GM19240 (cell line): ENCODE measurements around the gene MAPK6.
"Not testable (repeated sequence)": the region's sequence is repeated elsewhere in the genome, so short reads cannot be mapped to it uniquely, and the experiment has no call there.

ENCODE experiments used
- DNase-seq: peaks from one replicate; pipeline ENCODE4 v3.0.0; 2011; ENCODE audit warnings: low spot score; ENCODE audit not compliant: insufficient read length

The MAPK6 gene

GRCh38 chr15:52080031-52080430, 61.0 kb downstream of the MAPK6 start:
- no peak for DNase-seq

- no peak for DNase-seq
Observed at GRCh38 chr15:52080706-52081392, 61.8 kb downstream of the MAPK6 start.

DNA sequence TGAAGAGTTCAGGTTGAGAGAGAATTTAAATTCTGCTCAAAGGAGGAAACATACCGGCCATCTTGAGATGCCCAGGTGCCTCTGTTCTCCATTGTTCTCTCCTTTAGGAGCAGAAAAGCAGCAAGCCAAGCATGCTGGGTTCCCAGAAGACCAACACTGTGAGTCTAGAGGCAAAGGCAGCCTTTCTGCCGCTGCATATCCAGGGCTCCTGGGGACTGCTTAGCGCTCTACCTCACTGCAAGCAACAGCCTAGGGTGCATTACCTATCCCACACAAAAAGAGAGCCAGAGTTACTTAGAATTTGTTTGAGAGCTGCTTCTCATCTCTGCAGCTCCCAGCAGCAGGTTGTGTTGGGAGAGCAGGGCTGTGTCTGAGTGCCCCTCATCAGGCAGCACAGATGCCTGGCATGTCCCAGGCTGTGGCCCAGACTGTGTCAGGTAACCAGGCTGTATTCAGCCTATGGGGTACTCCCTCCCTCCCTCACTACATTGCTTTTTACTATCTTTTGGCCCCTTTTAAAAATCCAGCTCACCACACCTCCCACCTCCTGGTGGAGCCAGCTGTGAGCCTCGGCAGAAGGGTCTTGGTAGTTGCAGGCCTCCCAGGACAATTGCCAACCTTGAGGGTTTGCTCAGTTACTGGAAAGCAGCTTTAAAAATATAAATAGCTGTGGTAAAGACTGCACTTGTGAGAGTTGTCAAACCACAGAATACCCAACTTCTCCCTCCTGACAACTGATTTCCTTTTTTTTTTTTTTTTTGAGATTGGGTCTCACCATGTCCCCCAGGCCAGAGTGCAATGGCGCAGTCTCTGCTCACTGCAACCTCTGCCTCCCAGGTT, 63.4 kb downstream of the MAPK6 start:
- DNase-seq = no peak

GRCh38 chr15:52083037-52083359, 64.0 kb downstream of the MAPK6 start:
- not testable (repeated sequence) for DNase-seq

DNA sequence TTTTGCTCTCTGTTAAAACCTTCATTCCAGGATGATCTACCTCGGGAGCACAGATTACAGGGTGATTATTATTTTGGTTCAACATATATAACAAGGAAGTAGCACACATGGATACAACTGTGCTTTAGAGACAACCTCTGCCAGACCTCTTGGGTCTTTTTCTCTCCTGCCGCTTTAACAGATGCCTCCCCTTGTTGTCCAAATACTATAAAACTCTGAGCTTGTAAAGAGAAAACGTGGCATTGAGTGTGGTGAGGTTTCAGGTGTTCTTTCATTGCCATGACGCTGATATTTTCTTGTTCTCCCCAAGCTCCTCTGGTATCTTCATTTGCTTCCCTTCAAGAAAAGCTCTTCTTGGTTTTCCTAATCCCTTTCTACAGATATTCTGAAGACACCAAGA, 64.6 kb downstream of the MAPK6 start:
- DNase-seq = no peak

- no peak for DNase-seq
Observed at GRCh38 chr15:52085299-52085698, 66.3 kb downstream of the MAPK6 start.

DNA sequence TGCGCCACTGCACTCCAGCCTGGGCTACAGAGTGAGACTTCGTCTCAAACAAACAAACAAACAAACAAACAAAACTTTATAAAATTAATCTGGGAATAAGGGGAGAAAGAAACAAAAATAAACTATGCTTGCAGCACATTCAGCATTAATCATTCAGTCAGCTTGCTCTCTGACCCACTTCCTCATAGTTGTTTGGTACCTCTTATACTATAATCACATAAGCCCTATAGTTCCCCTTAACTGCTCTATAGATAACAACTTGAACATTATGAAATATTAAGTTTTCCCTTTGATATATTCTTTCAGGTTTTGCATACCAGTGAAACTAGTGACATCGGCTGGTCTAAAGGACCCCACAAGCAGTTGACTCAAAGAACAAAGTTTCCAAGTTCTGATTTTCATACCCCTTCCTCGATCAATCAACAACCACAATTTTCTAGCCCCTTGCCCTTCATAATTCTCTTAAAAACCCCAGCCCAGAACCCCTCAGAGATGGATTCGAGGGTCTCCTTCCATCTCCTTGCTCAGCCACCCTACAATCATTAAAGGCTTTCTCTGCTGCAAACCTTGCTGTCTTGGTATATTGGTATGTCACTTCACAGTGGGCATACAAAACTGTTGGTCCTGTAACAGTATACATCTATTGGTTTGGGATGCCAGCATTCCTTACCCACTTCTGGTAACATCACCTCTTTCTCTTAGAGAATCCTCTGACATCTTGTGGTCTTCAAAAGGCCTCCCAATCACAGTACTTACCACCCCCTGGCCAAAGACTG, 67.2 kb downstream of the MAPK6 start:
- DNase-seq = no peak

DNA sequence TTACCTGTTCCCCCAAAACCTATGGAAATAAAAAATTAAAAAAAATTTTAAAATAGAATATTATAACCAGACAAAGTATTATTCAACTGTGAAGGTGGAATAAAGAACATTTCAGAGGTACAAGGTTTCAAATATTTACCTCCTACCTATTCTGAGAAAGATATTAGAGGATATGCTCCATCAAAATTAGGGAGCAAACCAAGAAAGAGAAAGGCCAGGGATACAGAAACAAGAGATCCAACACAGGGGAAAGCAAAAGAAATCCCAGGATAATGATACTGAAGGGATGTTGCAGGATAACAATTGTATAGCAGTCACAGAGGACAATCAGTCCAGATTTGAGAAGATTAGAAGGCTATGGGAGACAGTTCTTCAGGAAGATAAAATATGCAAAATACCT, 71.2 kb downstream of the MAPK6 start:
- DNase-seq = no peak

DNA sequence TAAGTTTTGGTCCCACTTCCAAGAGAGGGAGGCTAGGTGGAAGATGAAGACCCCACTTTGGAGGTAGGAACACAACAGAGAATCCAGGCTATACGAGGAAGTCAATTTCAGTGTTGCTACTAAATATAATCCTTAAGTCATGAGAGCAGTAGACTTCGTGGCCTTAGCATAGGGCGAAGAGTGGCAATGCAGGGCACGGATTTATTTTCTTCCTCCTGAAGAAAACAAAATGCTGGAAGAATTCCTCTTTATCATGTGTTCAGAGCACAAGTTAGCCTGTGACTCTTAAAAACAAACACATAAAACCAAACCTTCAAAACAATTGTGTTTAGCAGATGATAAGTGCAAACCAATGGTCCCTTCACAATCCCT, 74.1 kb downstream of the MAPK6 start:
- no peak for DNase-seq

DNA sequence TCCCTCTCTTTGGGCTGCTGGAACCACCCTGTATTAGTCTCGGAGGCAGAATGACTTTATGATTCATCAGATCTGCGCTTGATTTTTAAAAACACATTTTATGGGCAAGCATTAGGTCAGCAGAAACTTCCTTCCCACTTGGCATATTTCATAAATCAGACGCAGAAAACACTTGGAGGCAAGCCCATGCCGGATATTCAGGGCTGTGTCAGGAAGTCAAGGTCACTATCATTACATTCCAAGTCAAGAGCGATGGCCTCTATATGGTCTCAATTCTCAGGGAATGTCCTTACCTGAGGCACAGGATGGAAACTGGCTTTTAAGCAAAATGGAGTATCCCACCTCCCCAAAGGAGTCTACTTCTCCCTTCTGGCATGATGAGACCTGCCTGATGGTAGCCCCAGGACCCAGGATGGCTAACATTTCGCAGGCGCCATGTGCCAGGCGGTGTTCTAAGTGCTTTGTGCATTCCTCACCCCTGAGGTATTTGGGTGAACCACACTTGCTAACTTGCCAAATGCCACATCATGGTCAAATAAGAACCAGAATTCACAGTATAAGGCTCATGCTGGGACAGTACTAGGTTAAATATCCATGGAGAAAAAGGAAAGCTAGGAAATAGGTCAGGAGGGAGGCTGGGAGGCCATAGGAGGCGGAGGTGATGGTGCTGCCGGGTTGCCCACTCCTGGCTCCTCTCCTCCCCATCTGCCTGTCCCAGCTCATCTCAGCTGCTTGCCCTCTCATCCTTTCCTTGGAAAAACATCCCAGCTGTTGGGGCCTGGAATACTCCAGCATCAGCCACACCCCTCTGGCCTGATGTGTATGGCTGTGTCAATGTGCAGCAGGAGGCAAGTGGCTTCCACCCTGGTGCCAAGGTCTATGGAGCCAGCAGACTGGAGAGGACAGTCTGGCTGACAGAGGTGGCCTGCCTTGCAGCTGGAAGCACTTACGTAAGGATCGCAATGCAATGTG, 74.8 kb downstream of the MAPK6 start:
- DNase-seq = no peak

DNA sequence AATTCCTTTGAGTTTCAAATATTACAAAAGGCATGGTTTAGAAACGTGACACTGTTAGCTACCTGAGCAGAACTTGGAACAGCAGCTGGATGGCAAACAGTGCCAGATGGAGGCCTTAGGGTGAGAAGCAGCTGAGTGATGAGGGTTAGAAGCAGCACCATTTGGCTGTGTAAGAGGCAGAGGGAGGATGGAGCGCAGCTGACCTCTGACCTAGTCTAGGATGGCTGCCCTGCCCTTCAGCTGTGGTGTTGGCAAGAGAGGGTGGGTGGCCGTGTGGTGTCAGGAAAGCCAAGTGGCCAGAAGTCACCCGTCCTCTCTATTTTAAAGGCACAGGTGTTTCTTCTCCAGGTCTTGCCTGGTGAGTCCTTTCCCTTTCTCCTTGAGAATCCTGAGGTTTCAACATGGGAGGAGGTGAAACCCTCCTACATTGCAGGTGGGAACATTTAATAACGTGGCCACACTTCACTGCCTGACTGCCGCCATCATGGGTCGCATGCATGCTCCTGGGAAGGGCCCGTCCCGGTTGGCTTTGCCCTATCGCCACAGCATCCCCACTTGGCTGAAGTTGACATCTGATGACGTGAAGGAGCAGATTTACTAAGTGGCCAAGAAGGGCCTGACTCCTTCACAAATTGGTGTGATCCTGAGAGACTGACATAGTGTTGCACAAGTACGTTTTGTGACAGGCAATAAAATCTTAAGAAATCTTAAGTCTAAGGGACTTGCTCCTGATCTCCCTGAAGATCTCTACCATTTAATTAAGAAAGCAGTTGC, 76.0 kb downstream of the MAPK6 start:
- DNase-seq = no peak

- no peak for DNase-seq
Observed at GRCh38 chr15:52095597-52096262, 76.7 kb downstream of the MAPK6 start.

DNA sequence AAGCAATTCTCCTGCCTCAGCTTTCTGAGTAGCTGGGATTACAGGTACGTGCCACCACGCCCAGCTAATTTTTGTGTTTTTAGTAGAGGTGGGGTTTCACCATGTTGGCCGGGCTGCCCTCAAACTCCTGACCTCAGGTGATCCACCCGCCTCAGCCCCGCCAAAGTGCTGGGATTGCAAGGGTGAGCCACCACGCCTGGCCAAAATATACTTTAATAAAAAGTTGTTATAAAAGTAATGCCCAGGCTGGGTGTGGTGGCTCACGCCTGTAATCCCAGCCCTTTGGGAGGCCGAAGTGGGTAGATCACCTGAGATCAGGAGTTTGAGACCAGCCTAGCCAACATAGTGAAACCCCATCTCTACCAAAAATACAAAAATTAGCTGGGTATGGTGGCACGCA, 77.5 kb downstream of the MAPK6 start:
- DNase-seq = not testable (repeated sequence)

- DNase-seq = no peak
Observed at GRCh38 chr15:52097180-52097579, 78.2 kb downstream of the MAPK6 start.

GRCh38 chr15:52098323-52098722, 79.3 kb downstream of the MAPK6 start:
- no peak for DNase-seq

GRCh38 chr15:52099651-52100272, 80.7 kb downstream of the MAPK6 start:
- no peak for DNase-seq

DNA sequence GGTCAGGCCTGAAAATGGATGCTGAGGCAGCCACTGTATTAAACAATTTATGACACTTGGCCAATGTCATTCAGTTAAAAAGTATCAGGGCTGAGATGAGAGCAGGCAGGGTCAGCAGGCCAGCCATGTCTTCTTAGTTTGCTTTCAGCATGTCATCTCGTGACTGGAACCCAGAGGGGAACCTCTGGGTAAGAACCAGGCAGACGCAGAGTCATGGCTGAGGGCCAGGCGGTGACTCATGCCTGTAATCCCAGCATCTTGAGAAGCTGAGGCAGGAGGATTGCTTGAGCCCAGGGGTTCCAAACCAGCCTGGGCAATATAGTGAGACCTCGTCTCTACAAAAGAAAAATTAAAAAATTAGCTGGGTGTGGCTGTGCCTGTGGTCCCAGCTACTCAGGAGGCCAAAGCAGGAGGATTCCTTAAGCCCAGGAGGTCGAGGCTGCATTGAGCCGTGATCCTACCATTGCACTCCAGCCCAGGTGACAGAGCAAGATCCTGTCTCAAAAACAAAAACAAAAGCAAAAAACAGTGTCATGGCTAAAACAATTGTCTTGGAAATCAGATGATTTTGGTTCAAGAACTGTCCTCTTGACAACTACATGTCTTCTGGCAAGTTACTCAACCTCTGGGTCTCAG, 81.9 kb downstream of the MAPK6 start:
- no peak for DNase-seq

GRCh38 chr15:52101542-52102323, 82.7 kb downstream of the MAPK6 start:
- DNase-seq = no peak
